Keratinocyte (primary cell): Measurements from ENCODE around the gene NUDT7. TPM values are rescaled to one million over a fixed set of nuclear protein-coding genes. Genes with fewer than 3 reads are reported as not detected.

Source experiments
- DNase-seq: peaks from one replicate; pipeline ENCODE4 v3.0.0-alpha.2; 2011; ENCODE audit warnings: low read depth, missing footprints, low spot score
- FAIRE-seq: peaks from 2 replicates; lab custom pipeline; 2011; peaks lifted over from hg19 to GRCh38; lab: Jason Lieb, UNC
- H2AFZ ChIP-seq: 2 replicates; pipeline ENCODE4 v1.6.0; 2012; ENCODE audit warnings: low read length, control low read depth, inconsistent platforms; ENCODE audit not compliant: control insufficient read depth
- H3K27ac ChIP-seq: 2 replicates; pipeline ENCODE4 v1.5.1; 2011; ENCODE audit warnings: low read length; ENCODE audit not compliant: control insufficient read depth, insufficient read depth
- H3K27me3 ChIP-seq: 3 replicates; pipeline ENCODE4 v1.6.0; 2011; ENCODE audit warnings: low read length; ENCODE audit not compliant: control insufficient read depth, insufficient read depth; ENCODE audit errors: extremely low read depth
- H3K36me3 ChIP-seq, 2 experiments: 2 replicates in 1 of 2; 3 replicates in 1 of 2; pipeline ENCODE4 v1.5.1; 2011; ENCODE audit warnings: low read length in 2 of 2, mild to moderate bottlenecking in 1 of 2; ENCODE audit not compliant: control insufficient read depth in 2 of 2, insufficient read depth in 2 of 2; ENCODE audit errors: extremely low read depth in 1 of 2
- H3K4me1 ChIP-seq: 3 replicates; pipeline ENCODE4 v1.5.1; 2011; ENCODE audit warnings: low read length; ENCODE audit not compliant: control insufficient read depth, insufficient read depth; ENCODE audit errors: extremely low read depth
- H3K4me2 ChIP-seq: 3 replicates; pipeline ENCODE4 v1.6.0; 2011; ENCODE audit warnings: low read depth, low read length; ENCODE audit not compliant: control insufficient read depth, insufficient read depth; ENCODE audit errors: extremely low read depth
- H3K4me3 ChIP-seq, 3 experiments: fragments of 200-600 bp in 1 of 3; sonication (generic) in 1 of 3; 2 replicates in 2 of 3; 3 replicates in 1 of 3; pipeline ENCODE4 v1.5.1; 2011 to 2016; ENCODE audit warnings: low read length in 3 of 3, mild to moderate bottlenecking in 3 of 3, control low read depth in 2 of 3, inconsistent platforms in 1 of 3, low read depth in 1 of 3, mixed read lengths in 1 of 3, mixed run types in 1 of 3, moderate library complexity in 1 of 3; ENCODE audit not compliant: control insufficient read depth in 2 of 3, insufficient read depth in 2 of 3; ENCODE audit errors: extremely low read depth in 1 of 3
- H3K79me2 ChIP-seq: 2 replicates; pipeline ENCODE4 v1.6.0; 2012; ENCODE audit warnings: low read length; ENCODE audit not compliant: control insufficient read depth, insufficient read depth
- H3K9ac ChIP-seq: 3 replicates; pipeline ENCODE4 v1.6.0; 2011; ENCODE audit warnings: low read length; ENCODE audit not compliant: control insufficient read depth, insufficient read depth; ENCODE audit errors: extremely low read depth
- H3K9me1 ChIP-seq: 3 replicates; pipeline ENCODE4 v1.6.0; 2011; ENCODE audit warnings: low read length; ENCODE audit not compliant: control insufficient read depth, insufficient read depth; ENCODE audit errors: extremely low read depth
- H3K9me3 ChIP-seq: 2 replicates; pipeline ENCODE4 v1.5.1; 2012; ENCODE audit warnings: low read depth, low read length; ENCODE audit not compliant: control insufficient read depth
- H4K20me1 ChIP-seq: 3 replicates; pipeline ENCODE4 v1.6.0; 2011; ENCODE audit warnings: low read length; ENCODE audit not compliant: control insufficient read depth, insufficient read depth; ENCODE audit errors: extremely low read depth
- EZH2 ChIP-seq: IDR thresholded peaks from one replicate; pipeline ENCODE4 v1.6.1; 2012; ENCODE audit warnings: inconsistent platforms, mild to moderate bottlenecking, low read length, moderate library complexity
- dilution Hi-C: fragments of 300-500 bp; cut with MboI; formaldehyde crosslinking; loops from one replicate; pipeline ENCODE4 v1.7.0; 2020; ENCODE audit warnings: low sequenced_read_pairs; ENCODE audit not compliant: extremely low pct_ligation_motif_present
- polyA plus RNA-seq, 5 experiments: library from polyadenylated mRNA; depleted of rRNA in 3 of 5; stranded (reverse) in 3 of 5; stranded (forward) in 1 of 5; unstranded in 1 of 5; fragments of >200 nt; gene quantifications; 1 replicate in 1 of 5; 2 replicates in 3 of 5; 3 replicates in 1 of 5; pipeline versions ENCODE4 v1.2.1 to v1.2.3, GENCODE V29; 2011 to 2012; ENCODE audit warnings: missing spikeins in 2 of 5, low read depth in 1 of 5, low replicate concordance in 1 of 5
- TF ChIP-seq, protein P1 (sequence below), 3 experiments: IDR thresholded peaks in 1 of 3; conservative IDR thresholded peaks in 1 of 3; optimal IDR thresholded peaks in 1 of 3; 2 replicates in 2 of 3; 3 replicates in 1 of 3; pipeline versions ENCODE3 to v1.5.1; 2011; ENCODE audit warnings: low read length in 3 of 3, mild to moderate bottlenecking in 3 of 3, moderate library complexity in 2 of 3, control low read depth in 1 of 3, inconsistent platforms in 1 of 3; ENCODE audit not compliant: insufficient read depth in 2 of 3; ENCODE audit errors: extremely low read depth in 1 of 3

NUDT7 gene
- polyA plus RNA-seq, 1 donor (not counting 4 experiments of a cell fraction or from before 2014, with no cell fraction given), result 14.6 TPM

DNA sequence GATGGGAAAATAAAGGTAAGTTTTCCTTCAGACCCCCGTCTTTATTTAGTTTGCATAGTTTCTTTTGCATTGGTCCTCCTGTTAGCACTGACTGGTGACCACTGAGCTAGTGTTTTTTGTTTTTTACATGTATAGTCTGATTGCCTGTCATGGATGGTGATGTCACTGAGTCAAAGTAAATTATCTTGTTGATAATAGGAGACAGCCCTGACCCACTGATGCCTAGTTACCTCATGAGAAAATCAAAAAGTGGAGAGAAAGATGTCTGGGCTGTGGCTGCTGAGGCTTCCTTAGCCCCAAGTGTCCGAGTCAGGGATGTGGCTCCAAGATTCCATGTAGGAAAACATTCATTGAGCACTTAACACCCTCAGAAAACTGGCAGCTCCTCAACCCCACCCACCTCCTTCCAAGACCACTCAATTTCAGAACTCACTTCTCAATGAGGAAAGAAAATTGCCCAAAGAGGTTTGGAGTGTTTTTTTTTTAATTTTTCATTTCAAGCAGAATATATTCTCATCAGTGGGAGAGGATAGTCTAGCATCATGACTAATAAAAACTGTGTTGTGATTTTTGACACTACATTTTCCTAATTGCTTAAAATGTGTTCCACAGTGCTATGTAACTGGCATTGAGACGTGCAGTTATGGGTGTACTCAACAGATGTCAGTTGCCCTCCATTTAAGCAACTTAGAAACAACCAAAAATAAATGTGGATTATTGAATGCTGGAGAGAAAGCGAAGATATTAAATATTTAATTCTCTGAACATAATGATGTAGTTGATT lies 38.7 kb upstream of the NUDT7 start:
- Histone ChIP-seq H3K27me3 (no peaks in the 10 kb centered on the region), H2AFZ (no peak overlapping the region), H3K9ac (no peak overlapping the region), H4K20me1 (no peaks in the 10 kb centered on the region), H3K79me2 (no peaks in the 10 kb centered on the region), H3K9me1 (no peaks in the 10 kb centered on the region), H3K4me2 (no peak overlapping the region), H3K27ac (no peak overlapping the region), H3K9me3 (no peaks in the 10 kb centered on the region), H3K4me1 (no peaks in the 10 kb centered on the region), H3K36me3 (no peaks in the 10 kb centered on the region), H3K4me3 (no peak overlapping the region)
- TF ChIP-seq, protein P1, sequence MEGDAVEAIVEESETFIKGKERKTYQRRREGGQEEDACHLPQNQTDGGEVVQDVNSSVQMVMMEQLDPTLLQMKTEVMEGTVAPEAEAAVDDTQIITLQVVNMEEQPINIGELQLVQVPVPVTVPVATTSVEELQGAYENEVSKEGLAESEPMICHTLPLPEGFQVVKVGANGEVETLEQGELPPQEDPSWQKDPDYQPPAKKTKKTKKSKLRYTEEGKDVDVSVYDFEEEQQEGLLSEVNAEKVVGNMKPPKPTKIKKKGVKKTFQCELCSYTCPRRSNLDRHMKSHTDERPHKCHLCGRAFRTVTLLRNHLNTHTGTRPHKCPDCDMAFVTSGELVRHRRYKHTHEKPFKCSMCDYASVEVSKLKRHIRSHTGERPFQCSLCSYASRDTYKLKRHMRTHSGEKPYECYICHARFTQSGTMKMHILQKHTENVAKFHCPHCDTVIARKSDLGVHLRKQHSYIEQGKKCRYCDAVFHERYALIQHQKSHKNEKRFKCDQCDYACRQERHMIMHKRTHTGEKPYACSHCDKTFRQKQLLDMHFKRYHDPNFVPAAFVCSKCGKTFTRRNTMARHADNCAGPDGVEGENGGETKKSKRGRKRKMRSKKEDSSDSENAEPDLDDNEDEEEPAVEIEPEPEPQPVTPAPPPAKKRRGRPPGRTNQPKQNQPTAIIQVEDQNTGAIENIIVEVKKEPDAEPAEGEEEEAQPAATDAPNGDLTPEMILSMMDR (optimal IDR thresholded peaks at IDR 0.05 in 1 of 3, IDR thresholded peaks at IDR 0.05 in 1 of 3, conservative IDR thresholded peaks at IDR 0.05 in 1 of 3; ENCODE audit: extremely low read depth in 1 of 3, insufficient read depth in 2 of 3, low read length in 3 of 3), result no peak
- no peak for TF ChIP-seq EZH2
- dilution Hi-C loops, result no loop called here
- DNase-seq (no peak), FAIRE-seq (no peak)

DNA sequence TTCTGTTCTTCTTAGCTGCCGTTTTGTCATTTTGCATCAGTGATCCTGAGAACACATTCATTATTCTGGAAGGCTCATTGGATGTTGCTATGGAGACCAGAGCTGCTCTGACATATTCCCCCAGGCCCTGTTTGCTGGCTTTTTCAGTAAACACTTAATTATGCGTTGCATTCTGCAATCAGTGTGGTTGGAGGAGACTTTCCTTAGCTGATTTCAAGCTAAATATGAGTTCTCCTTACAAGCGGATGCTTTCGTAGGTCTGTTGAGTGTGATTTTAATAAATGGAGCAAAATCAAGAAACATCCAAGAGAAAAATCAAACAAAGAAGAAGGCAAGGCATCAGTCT lies 38.2 kb upstream of the NUDT7 start:
- H3K4me2 ChIP-seq, result no peak overlapping the region
- no peaks in the 10 kb centered on the region for H3K36me3 ChIP-seq
- H3K9ac ChIP-seq, result no peak overlapping the region
- H3K27ac ChIP-seq, result no peak overlapping the region
- dilution Hi-C loops, result no loop called here
- H3K4me1 ChIP-seq, result no peaks in the 10 kb centered on the region
- TF ChIP-seq EZH2, result no peak
- TF ChIP-seq, protein P1 (optimal IDR thresholded peaks at IDR 0.05 in 1 of 3, IDR thresholded peaks at IDR 0.05 in 1 of 3, conservative IDR thresholded peaks at IDR 0.05 in 1 of 3; ENCODE audit: extremely low read depth in 1 of 3, insufficient read depth in 2 of 3, low read length in 3 of 3), result no peak
- no peaks in the 10 kb centered on the region for H4K20me1 ChIP-seq
- no peak for DNase-seq
- no peaks in the 10 kb centered on the region for H3K9me3 ChIP-seq
- no peak overlapping the region for H2AFZ ChIP-seq
- FAIRE-seq, result no peak
- no peaks in the 10 kb centered on the region for H3K9me1 ChIP-seq
- H3K4me3 ChIP-seq, result no peak overlapping the region
- H3K27me3 ChIP-seq, result no peaks in the 10 kb centered on the region
- no peaks in the 10 kb centered on the region for H3K79me2 ChIP-seq
